Duodenal mucosa (tissue), 2 donors: ENCODE data around the gene MREG.
"Not testable (repeated sequence)": the region's sequence is repeated elsewhere in the genome, so short reads cannot be mapped to it uniquely, and the experiment has no call there.

Experiments
- H3K27ac ChIP-seq: one replicate; pipeline ENCODE4 v1.7.0; 2013; ENCODE audit warnings: low read depth, low read length
- H3K27me3 ChIP-seq, 2 donors: one replicate each; pipeline ENCODE4 v1.7.0; 2013; ENCODE audit warnings: low read length in 2 of 2, control low read depth in 1 of 2; ENCODE audit not compliant: insufficient read depth in 2 of 2, control insufficient read depth in 1 of 2
- H3K36me3 ChIP-seq, 2 donors: one replicate each; pipeline ENCODE4 v1.7.0; 2013; ENCODE audit warnings: low read length in 2 of 2, control low read depth in 1 of 2; ENCODE audit not compliant: insufficient read depth in 2 of 2, control insufficient read depth in 1 of 2
- H3K4me1 ChIP-seq, 2 donors: one replicate each; pipeline ENCODE4 v1.7.0; 2013; ENCODE audit warnings: low read length in 2 of 2, control low read depth in 1 of 2; ENCODE audit not compliant: insufficient read depth in 2 of 2, control insufficient read depth in 1 of 2
- H3K4me3 ChIP-seq, 2 donors: one replicate each; pipeline ENCODE4 v1.7.0; 2013; ENCODE audit warnings: low read length in 2 of 2, low read depth in 1 of 2
- H3K9ac ChIP-seq, 2 donors: one replicate each; pipeline ENCODE4 v1.7.0; 2013; ENCODE audit warnings: low read length in 2 of 2, low read depth in 1 of 2
- H3K9me3 ChIP-seq, 2 donors: one replicate each; pipeline ENCODE4 v1.7.0; 2013; ENCODE audit warnings: low read length in 2 of 2, control low read depth in 1 of 2; ENCODE audit not compliant: control insufficient read depth in 1 of 2

Gene MREG

GRCh38 chr2:215966951-215967350 is 46.4 kb downstream of the MREG start:
- Histone ChIP-seq H3K27me3 (no peaks in the 10 kb centered on the region), H3K9ac (no peak overlapping the region), H3K4me1 (no peaks in the 10 kb centered on the region), H3K9me3 (no peaks in the 10 kb centered on the region), H3K36me3 (peaks cover 0 to 6% of the 10 kb centered on the region in 2 donors), H3K4me3 (no peak overlapping the region), H3K27ac (no peak overlapping the region)

GRCh38 chr2:215966274-215966673 is 47.1 kb downstream of the MREG start:
- H3K4me3 ChIP-seq, result no peak overlapping the region
- no peaks in the 10 kb centered on the region for H3K4me1 ChIP-seq
- H3K27me3 ChIP-seq, result no peaks in the 10 kb centered on the region
- no peak overlapping the region for H3K9ac ChIP-seq
- H3K9me3 ChIP-seq, result no peaks in the 10 kb centered on the region
- no peaks in the 10 kb centered on the region for H3K36me3 ChIP-seq
- H3K27ac ChIP-seq, result no peak overlapping the region

GRCh38 chr2:215965532-215966165 is 47.7 kb downstream of the MREG start:
- Histone ChIP-seq H3K36me3 (peaks cover 0 to 3% of the 10 kb centered on the region in 2 donors), H3K9ac (no peak overlapping the region), H3K4me1 (no peaks in the 10 kb centered on the region), H3K4me3 (no peak overlapping the region), H3K27ac (no peak overlapping the region), H3K27me3 (no peaks in the 10 kb centered on the region), H3K9me3 (no peaks in the 10 kb centered on the region)

GRCh38 chr2:215961981-215962380 is 51.4 kb downstream of the MREG start:
- H3K27ac ChIP-seq, result no peak overlapping the region
- H3K4me1 ChIP-seq, result no peaks in the 10 kb centered on the region
- peaks cover 0 to 5% of the 10 kb centered on the region in 2 donors for H3K36me3 ChIP-seq
- H3K9ac ChIP-seq, result no peak overlapping the region
- H3K4me3 ChIP-seq, result no peak overlapping the region
- H3K9me3 ChIP-seq, result no peaks in the 10 kb centered on the region
- H3K27me3 ChIP-seq, result no peaks in the 10 kb centered on the region

- H3K36me3 ChIP-seq, result peaks cover 0 to 10% of the 10 kb centered on the region in 2 donors
- H3K9ac ChIP-seq, result no peak overlapping the region
- H3K4me3 ChIP-seq, result no peak overlapping the region
- peaks cover 2 to 3% of the 10 kb centered on the region in 2 donors for H3K4me1 ChIP-seq
- no peak overlapping the region for H3K27ac ChIP-seq
- H3K9me3 ChIP-seq, result no peaks in the 10 kb centered on the region
- no peaks in the 10 kb centered on the region for H3K27me3 ChIP-seq
Observed at GRCh38 chr2:215958257-215958656, 55.1 kb downstream of the MREG start.

- H3K9ac ChIP-seq, H3K4me1 ChIP-seq, H3K27ac ChIP-seq, H3K27me3 ChIP-seq, H3K9me3 ChIP-seq, H3K4me3 ChIP-seq, H3K36me3 ChIP-seq: not testable (repeated sequence)
Observed at GRCh38 chr2:215957354-215958122, 55.8 kb downstream of the MREG start.

- no peak overlapping the region for H3K27ac ChIP-seq
- H3K9me3 ChIP-seq, result no peaks in the 10 kb centered on the region
- H3K9ac ChIP-seq, result no peak overlapping the region
- H3K4me1 ChIP-seq, result peaks cover 5 to 8% of the 10 kb centered on the region in 2 donors
- H3K4me3 ChIP-seq, result no peak overlapping the region
- H3K36me3 ChIP-seq, result peaks cover 0 to 5% of the 10 kb centered on the region in 2 donors
- H3K27me3 ChIP-seq, result no peaks in the 10 kb centered on the region
Observed at GRCh38 chr2:215952860-215953637, 60.3 kb downstream of the MREG start.

- no peaks in the 10 kb centered on the region for H3K9me3 ChIP-seq
- no peak overlapping the region for H3K27ac ChIP-seq
- H3K4me3 ChIP-seq, result no peak overlapping the region
- H3K27me3 ChIP-seq, result no peaks in the 10 kb centered on the region
- H3K9ac ChIP-seq, result no peak overlapping the region
- H3K4me1 ChIP-seq, result peaks cover 5 to 8% of the 10 kb centered on the region in 2 donors
- H3K36me3 ChIP-seq, result peaks cover 0 to 3% of the 10 kb centered on the region in 2 donors
Observed at GRCh38 chr2:215951558-215951957, 61.8 kb downstream of the MREG start.

- H3K9ac ChIP-seq, result no peak overlapping the region
Observed at GRCh38 chr2:215949991-215950404, 63.4 kb downstream of the MREG start.

GRCh38 chr2:215948051-215948450 is 65.3 kb downstream of the MREG start:
- H3K27ac ChIP-seq, result no peak overlapping the region
- H3K27me3 ChIP-seq, result no peaks in the 10 kb centered on the region
- no peak overlapping the region for H3K9ac ChIP-seq
- peaks cover 1 to 3% of the 10 kb centered on the region in 2 donors for H3K4me1 ChIP-seq
- no peaks in the 10 kb centered on the region for H3K9me3 ChIP-seq
- no peak overlapping the region for H3K4me3 ChIP-seq
- H3K36me3 ChIP-seq, result peaks cover 0 to 10% of the 10 kb centered on the region in 2 donors

More at GRCh38 chr2:215949991-215950404, 63.4 kb downstream of the MREG start:
- peaks cover 0 to 3% of the 10 kb centered on the region in 2 donors for H3K36me3 ChIP-seq
- no peak overlapping the region for H3K27ac ChIP-seq
- H3K27me3 ChIP-seq, result no peaks in the 10 kb centered on the region
- H3K4me3 ChIP-seq, result no peak overlapping the region
- H3K4me1 ChIP-seq, result peaks cover 5 to 8% of the 10 kb centered on the region in 2 donors
- no peaks in the 10 kb centered on the region for H3K9me3 ChIP-seq
